Mesenchymal stem cell (in vitro differentiated cells and primary cell): ENCODE data around the gene SLC16A8.
A peak's percentile ranks its signal among the peaks of the same experiment; 100 is the strongest.
"Not testable (repeated sequence)": the region's sequence is repeated elsewhere in the genome, so short reads cannot be mapped to it uniquely, and the experiment has no call there.

Experiments
- DNase-seq: peaks from one replicate; pipeline ENCODE4 v3.0.0-alpha.2; 2013
- H2AFZ ChIP-seq: one replicate; pipeline ENCODE4 v1.6.1; 2013; ENCODE audit warnings: low read depth, mild to moderate bottlenecking, control low read depth, inconsistent platforms, low read length, moderate library complexity
- H2AK5ac ChIP-seq: 2 replicates; pipeline ENCODE4 v1.6.1; 2013; ENCODE audit warnings: low read length, moderate library complexity, mild to moderate bottlenecking, inconsistent platforms; ENCODE audit not compliant: severe bottlenecking
- H2BK120ac ChIP-seq: one replicate; pipeline ENCODE4 v1.6.1; 2013; ENCODE audit warnings: low read depth, mild to moderate bottlenecking, inconsistent platforms, low read length, moderate library complexity
- H2BK12ac ChIP-seq, 2 experiments: one replicate each; pipeline ENCODE4 v1.6.1; 2013; ENCODE audit warnings: inconsistent platforms in 2 of 2, low read length in 2 of 2, mild to moderate bottlenecking in 2 of 2, moderate library complexity in 2 of 2, control low read depth in 1 of 2
- H2BK15ac ChIP-seq: one replicate; pipeline ENCODE4 v1.6.1; 2013; ENCODE audit warnings: mild to moderate bottlenecking, low read depth, inconsistent platforms; ENCODE audit not compliant: poor library complexity, severe bottlenecking
- H2BK5ac ChIP-seq: 2 replicates; pipeline ENCODE4 v1.6.1; 2013; ENCODE audit warnings: low read depth, mild to moderate bottlenecking, low read length, control low read depth, inconsistent platforms; ENCODE audit not compliant: poor library complexity, severe bottlenecking
- H3K14ac ChIP-seq, 2 experiments: one replicate each; pipeline ENCODE4 v1.6.1; 2013; ENCODE audit warnings: inconsistent platforms in 2 of 2, low read length in 2 of 2, control low read depth in 1 of 2, mild to moderate bottlenecking in 1 of 2, moderate library complexity in 1 of 2
- H3K18ac ChIP-seq, 2 experiments: one replicate each; pipeline ENCODE4 v1.6.1; 2013; ENCODE audit warnings: inconsistent platforms in 2 of 2, low read length in 2 of 2, control low read depth in 1 of 2, low read depth in 1 of 2, mild to moderate bottlenecking in 1 of 2
- H3K23ac ChIP-seq, 2 experiments: one replicate each; pipeline ENCODE4 v1.6.1; 2013; ENCODE audit warnings: inconsistent platforms in 2 of 2, low read length in 2 of 2, mild to moderate bottlenecking in 2 of 2, moderate library complexity in 2 of 2, control low read depth in 1 of 2
- H3K27ac ChIP-seq: 2 replicates; pipeline ENCODE4 v1.5.1; 2013; ENCODE audit warnings: mild to moderate bottlenecking, moderate library complexity, low read length, control low read depth, inconsistent platforms; ENCODE audit not compliant: poor library complexity, severe bottlenecking
- H3K27me3 ChIP-seq, 2 experiments: 2 replicates each; pipeline versions ENCODE4 v1.6.1 to v1.7.0; 2013; ENCODE audit warnings: low read length in 2 of 2, mild to moderate bottlenecking in 2 of 2, moderate library complexity in 2 of 2, control low read depth in 1 of 2, inconsistent platforms in 1 of 2; ENCODE audit not compliant: control insufficient read depth in 1 of 2, insufficient read depth in 1 of 2
- H3K36me3 ChIP-seq, 2 experiments: 2 replicates each; pipeline versions ENCODE4 v1.6.1 to v1.7.0; 2013; ENCODE audit warnings: low read length in 2 of 2, control low read depth in 1 of 2, inconsistent platforms in 1 of 2, low read depth in 1 of 2, mild to moderate bottlenecking in 1 of 2; ENCODE audit not compliant: insufficient read depth in 2 of 2, control insufficient read depth in 1 of 2
- H3K4ac ChIP-seq, 2 experiments: one replicate each; pipeline ENCODE4 v1.6.1; 2013; ENCODE audit warnings: inconsistent platforms in 2 of 2, low read length in 2 of 2, mild to moderate bottlenecking in 2 of 2, moderate library complexity in 2 of 2, control low read depth in 1 of 2, low read depth in 1 of 2
- H3K4me1 ChIP-seq: 2 replicates; pipeline ENCODE4 v1.6.1; 2013; ENCODE audit warnings: low read depth, low read length, control low read depth; ENCODE audit not compliant: control insufficient read depth, insufficient read depth
- H3K4me2 ChIP-seq: 2 replicates; pipeline ENCODE4 v1.6.1; 2013; ENCODE audit warnings: low read length, mild to moderate bottlenecking, inconsistent platforms; ENCODE audit not compliant: poor library complexity, severe bottlenecking
- H3K4me3 ChIP-seq, 2 experiments: 2 replicates each; pipeline versions ENCODE4 v1.5.1 to v1.7.0; 2013; ENCODE audit warnings: low read length in 2 of 2, mild to moderate bottlenecking in 2 of 2, control low read depth in 1 of 2, low read depth in 1 of 2; ENCODE audit not compliant: insufficient read depth in 1 of 2
- H3K79me1 ChIP-seq: replicated peaks from 2 replicates; pipeline ENCODE4 v1.6.1; 2013; ENCODE audit warnings: mild to moderate bottlenecking, control low read depth, low read length, inconsistent platforms; ENCODE audit not compliant: poor library complexity, severe bottlenecking
- H3K9ac ChIP-seq: 2 replicates; pipeline ENCODE4 v1.7.0; 2013; ENCODE audit warnings: mild to moderate bottlenecking, low read length, moderate library complexity
- H3K9me3 ChIP-seq: 2 replicates; pipeline ENCODE4 v1.7.0; 2013; ENCODE audit warnings: mild to moderate bottlenecking, low read length; ENCODE audit not compliant: control insufficient read depth
- H4K8ac ChIP-seq: one replicate; pipeline ENCODE4 v1.6.1; 2013; ENCODE audit warnings: inconsistent platforms, mild to moderate bottlenecking, low read length, moderate library complexity
- H4K91ac ChIP-seq: one replicate; pipeline ENCODE4 v1.6.1; 2013; ENCODE audit warnings: mild to moderate bottlenecking, low read length, inconsistent platforms
- WGBS: methylation state at CpG from one replicate; pipeline ENCODE4 v1.1.7; 2013; ENCODE audit warnings: mixed read lengths; 5-methylcytosine and 5-hydroxymethylcytosine counted together

Gene SLC16A8

GRCh38 chr22:38037367-38038150 lies 46.4 kb downstream of the SLC16A8 start:
- not testable (repeated sequence) for H4K91ac ChIP-seq, H3K14ac ChIP-seq, H2BK15ac ChIP-seq, H2BK12ac ChIP-seq, H2BK5ac ChIP-seq, H3K4ac ChIP-seq, H4K8ac ChIP-seq, H3K27ac ChIP-seq, H3K4me2 ChIP-seq, H3K9me3 ChIP-seq, H3K4me3 ChIP-seq, H2AFZ ChIP-seq, H3K27me3 ChIP-seq, H3K9ac ChIP-seq, H3K36me3 ChIP-seq, DNase-seq, H3K79me1 ChIP-seq, H3K18ac ChIP-seq, H3K23ac ChIP-seq, H2AK5ac ChIP-seq, H2BK120ac ChIP-seq
- 93% methylated on average over 9 of the region's 13 CpGs for WGBS
- H3K4me1 ChIP-seq = peaks cover 38% of the 10 kb centered on the region

GRCh38 chr22:38036392-38037062 lies 47.5 kb downstream of the SLC16A8 start:
- H3K36me3 ChIP-seq = no peaks in the 10 kb centered on the region
- H3K27me3 ChIP-seq = peaks cover 0 to 7% of the 10 kb centered on the region in 2 experiments
- H2AFZ ChIP-seq = no peak overlapping the region
- peak overlapping the region in 1 of 2 experiments; percentile 30 for H2BK12ac ChIP-seq
- H3K9me3 ChIP-seq = no peaks in the 10 kb centered on the region
- H3K18ac ChIP-seq = no peak overlapping the region
- H3K4me3 ChIP-seq = no peak overlapping the region
- H3K14ac ChIP-seq = no peak overlapping the region
- no peak overlapping the region for H2BK5ac ChIP-seq
- no peak overlapping the region for H3K4ac ChIP-seq
- H3K4me1 ChIP-seq = peaks cover 42% of the 10 kb centered on the region
- H3K79me1 ChIP-seq = no peaks in the 10 kb centered on the region
- DNase-seq = no peak
- H4K91ac ChIP-seq = peak overlapping the region; percentile 73
- H2AK5ac ChIP-seq = peak overlapping the region; percentile 13
- no peak overlapping the region for H3K23ac ChIP-seq
- no peak overlapping the region for H3K27ac ChIP-seq
- H2BK15ac ChIP-seq = peak overlapping the region; percentile 39
- no peak overlapping the region for H3K4me2 ChIP-seq
- H4K8ac ChIP-seq = no peak overlapping the region
- H2BK120ac ChIP-seq = no peak overlapping the region
- 82% methylated on average over 9 of the region's 10 CpGs for WGBS
- H3K9ac ChIP-seq = no peak overlapping the region

- H3K36me3 ChIP-seq = no peaks in the 10 kb centered on the region
- H3K4me1 ChIP-seq = peaks cover 43% of the 10 kb centered on the region
- H4K8ac ChIP-seq = peak overlapping the region; percentile 97
- no peak overlapping the region for H2BK120ac ChIP-seq
- peak overlapping the region; percentile 61 for H2BK15ac ChIP-seq
- DNase-seq = no peak
- WGBS = 92% methylated on average over 9 of the region's 9 CpGs
- H3K4ac ChIP-seq = peak overlapping the region in 1 of 2 experiments; percentile 52
- H2AFZ ChIP-seq = no peak overlapping the region
- no peak overlapping the region for H3K4me2 ChIP-seq
- no peak overlapping the region for H2BK5ac ChIP-seq
- no peak overlapping the region for H3K4me3 ChIP-seq
- peak overlapping the region; percentile 52 for H4K91ac ChIP-seq
- no peak overlapping the region for H3K14ac ChIP-seq
- H3K9me3 ChIP-seq = no peaks in the 10 kb centered on the region
- no peak overlapping the region for H3K9ac ChIP-seq
- H3K79me1 ChIP-seq = no peaks in the 10 kb centered on the region
- peak overlapping the region; percentile 16 to 93 for H3K18ac ChIP-seq
- H3K23ac ChIP-seq = no peak overlapping the region
- peaks cover 0 to 4% of the 10 kb centered on the region in 2 experiments for H3K27me3 ChIP-seq
- H2BK12ac ChIP-seq = peak overlapping the region; percentile 90 to 98
- peak overlapping the region; percentile 33 for H2AK5ac ChIP-seq
- no peak overlapping the region for H3K27ac ChIP-seq
These were observed 48.5 kb downstream of the SLC16A8 start for GRCh38 chr22:38035530-38035885.

GRCh38 chr22:38034884-38035529 lies 49.0 kb downstream of the SLC16A8 start:
- DNase-seq = no peak
- Histone ChIP-seq H2BK12ac (peak overlapping the region; percentile 90 to 98), H2BK5ac (no peak overlapping the region), H3K36me3 (no peaks in the 10 kb centered on the region), H3K4ac (peak overlapping the region; percentile 64 to 93), H3K4me1 (peaks cover 46% of the 10 kb centered on the region), H2AFZ (no peak overlapping the region), H2BK15ac (peak overlapping the region; percentile 61), H2BK120ac (peak overlapping the region; percentile 91), H3K23ac (no peak overlapping the region), H3K9ac (peak overlapping the region; percentile 52), H3K27me3 (no peaks in the 10 kb centered on the region), H4K91ac (peak overlapping the region; percentile 95), H3K14ac (peak overlapping the region in 1 of 2 experiments; percentile 66), H3K4me2 (no peak overlapping the region), H3K79me1 (no peaks in the 10 kb centered on the region), H2AK5ac (peak overlapping the region; percentile 33), H4K8ac (peak overlapping the region; percentile 97), H3K18ac (peak overlapping the region; percentile 88 to 93), H3K9me3 (no peaks in the 10 kb centered on the region), H3K4me3 (no peak overlapping the region), H3K27ac (peak overlapping the region; percentile 10)
- WGBS = 68% methylated on average over 11 of the region's 11 CpGs
